Measurements from ENCODE around the gene TNNI2.

DNA sequence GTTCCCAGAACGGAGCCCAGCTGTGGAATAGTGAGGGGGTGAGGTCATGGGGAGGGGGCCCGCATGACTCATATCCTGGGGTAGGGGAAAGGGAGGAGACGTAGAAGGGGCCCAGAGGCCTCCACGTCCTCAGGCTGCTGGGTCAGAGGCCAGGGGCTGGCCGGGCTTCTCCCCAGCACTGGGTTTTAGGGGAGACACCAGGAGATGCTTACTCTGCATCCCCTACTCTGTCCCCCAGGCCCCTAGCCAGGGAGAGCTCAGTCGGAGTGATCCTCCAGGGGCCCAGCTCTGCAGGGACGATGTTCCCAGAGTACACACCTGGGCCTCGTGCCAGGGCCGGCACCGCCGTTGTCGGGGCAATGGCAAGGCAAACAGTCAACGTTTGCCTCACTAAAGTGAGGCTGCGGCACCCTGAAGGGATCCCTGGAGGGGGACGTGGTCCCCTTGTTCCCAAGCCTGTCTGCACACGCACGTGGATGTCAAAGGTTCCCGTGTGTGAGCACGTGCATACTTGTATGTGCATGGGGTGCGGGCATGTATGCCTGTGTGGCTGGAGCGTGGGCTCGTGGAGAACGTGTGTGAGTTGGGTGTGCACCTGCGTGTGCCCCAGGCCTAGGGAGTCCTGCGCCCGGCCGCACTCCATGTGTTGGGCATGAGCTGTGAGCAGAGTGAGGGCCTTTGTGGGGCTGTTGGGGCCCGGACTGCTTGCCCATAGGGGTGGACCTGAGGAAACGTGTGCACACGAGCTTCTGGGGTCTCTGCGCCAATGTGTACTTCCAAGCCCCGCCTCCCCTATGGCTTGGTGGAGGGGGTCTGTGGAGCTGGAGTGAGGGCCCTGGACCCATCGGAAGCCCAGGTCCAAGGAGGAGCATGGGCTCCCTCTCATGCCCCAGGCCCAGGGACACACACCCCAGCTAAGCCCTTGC lies 38.7 kb downstream of the TNNI2 start:
- TF ChIP-seq EZH2 (IDR thresholded peaks at IDR 0.05) (no peak), POLR2AphosphoS5 (IDR thresholded peaks at IDR 0.05; ENCODE audit: borderline replicate concordance, low read depth, low read length) (no peak), FOXP2 (optimal IDR thresholded peaks at IDR 0.05; ENCODE audit: control extremely low read depth, extremely low read length, insufficient read depth) (no peak)
